PC-3 (cell line): ENCODE measurements around the gene OR6C4.
"Not testable (repeated sequence)": the region's sequence is repeated elsewhere in the genome, so short reads cannot be mapped to it uniquely, and the experiment has no call there.

Experiments
- CTCF ChIP-seq: fragments of 300-600 bp; sonication (generic); conservative IDR thresholded peaks from 2 replicates; pipeline ENCODE4 v1.5.1; 2017; ENCODE audit warnings: antibody characterized with exemption, low read depth, mild to moderate bottlenecking, low read length
- EZH2 ChIP-seq: fragments of 300-600 bp; sonication (generic); IDR thresholded peaks from one replicate; pipeline ENCODE4 v1.6.1; 2017; ENCODE audit warnings: antibody characterized with exemption, mild to moderate bottlenecking, low read length; ENCODE audit not compliant: unreplicated experiment

- not testable (repeated sequence) for TF ChIP-seq CTCF, EZH2
Observed at GRCh38 chr12:55548235-55548634, 1.2 kb upstream of the OR6C4 start.
